Duodenal mucosa (tissue), 2 donors: ENCODE measurements around the gene SMYD3.

Experiments
- H3K27ac ChIP-seq: one replicate; pipeline ENCODE4 v1.7.0; 2013; ENCODE audit warnings: low read depth, low read length
- H3K27me3 ChIP-seq, 2 donors: one replicate each; pipeline ENCODE4 v1.7.0; 2013; ENCODE audit warnings: low read length in 2 of 2, control low read depth in 1 of 2; ENCODE audit not compliant: insufficient read depth in 2 of 2, control insufficient read depth in 1 of 2
- H3K36me3 ChIP-seq, 2 donors: one replicate each; pipeline ENCODE4 v1.7.0; 2013; ENCODE audit warnings: low read length in 2 of 2, control low read depth in 1 of 2; ENCODE audit not compliant: insufficient read depth in 2 of 2, control insufficient read depth in 1 of 2
- H3K4me1 ChIP-seq, 2 donors: one replicate each; pipeline ENCODE4 v1.7.0; 2013; ENCODE audit warnings: low read length in 2 of 2, control low read depth in 1 of 2; ENCODE audit not compliant: insufficient read depth in 2 of 2, control insufficient read depth in 1 of 2
- H3K4me3 ChIP-seq, 2 donors: one replicate each; pipeline ENCODE4 v1.7.0; 2013; ENCODE audit warnings: low read length in 2 of 2, low read depth in 1 of 2
- H3K9ac ChIP-seq, 2 donors: one replicate each; pipeline ENCODE4 v1.7.0; 2013; ENCODE audit warnings: low read length in 2 of 2, low read depth in 1 of 2
- H3K9me3 ChIP-seq, 2 donors: one replicate each; pipeline ENCODE4 v1.7.0; 2013; ENCODE audit warnings: low read length in 2 of 2, control low read depth in 1 of 2; ENCODE audit not compliant: control insufficient read depth in 1 of 2

SMYD3 gene

DNA sequence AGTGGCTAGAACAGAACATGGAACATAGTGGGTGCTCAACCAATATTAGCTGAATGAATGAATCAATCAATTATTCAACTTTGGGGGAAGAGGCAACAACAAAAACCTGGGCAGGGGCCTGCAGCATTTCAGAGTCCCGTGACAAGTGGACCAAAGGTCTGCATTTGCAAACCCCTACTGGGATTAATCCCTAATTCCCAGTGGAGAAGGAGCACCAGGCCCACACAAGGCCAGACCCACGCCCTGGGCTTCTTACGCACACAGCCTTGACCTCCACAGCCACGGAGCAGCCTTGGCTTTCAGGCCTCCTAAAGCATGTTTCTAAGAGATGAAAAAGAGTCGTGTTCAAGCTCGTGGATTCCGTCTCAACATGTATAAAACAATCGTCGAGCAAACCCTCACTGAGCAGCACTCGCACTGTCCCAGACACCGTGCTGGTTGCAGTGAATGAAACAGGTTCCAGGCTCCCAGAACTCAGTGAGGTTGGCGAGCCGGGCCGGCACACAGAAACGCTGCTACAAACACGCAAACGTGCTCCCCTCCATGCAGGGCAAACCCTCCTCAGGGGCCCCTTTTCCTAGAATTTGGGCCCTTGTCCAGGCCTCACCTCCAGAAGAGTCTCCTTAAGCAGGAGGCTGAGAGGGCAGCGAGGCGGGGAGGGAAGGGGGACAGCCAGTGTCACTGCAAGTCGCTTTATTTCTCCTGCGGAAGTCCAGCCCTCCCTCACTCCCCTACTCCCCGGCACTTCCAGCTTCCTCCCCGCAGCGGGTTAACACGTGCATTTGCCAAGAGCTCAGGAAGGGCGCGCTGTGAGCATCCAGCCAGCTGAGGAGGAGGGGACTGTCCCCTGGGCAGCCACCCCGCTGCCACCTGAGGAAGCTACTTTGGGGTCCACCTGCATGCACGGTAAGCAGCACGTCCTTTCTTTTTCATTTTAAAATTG lies 795.8 kb downstream of the SMYD3 start:
- Histone ChIP-seq H3K27ac (no peak overlapping the region), H3K4me3 (no peak overlapping the region), H3K9ac (no peak overlapping the region), H3K36me3 (no peaks in the 10 kb centered on the region), H3K9me3 (no peaks in the 10 kb centered on the region), H3K4me1 (no peaks in the 10 kb centered on the region), H3K27me3 (no peaks in the 10 kb centered on the region)

DNA sequence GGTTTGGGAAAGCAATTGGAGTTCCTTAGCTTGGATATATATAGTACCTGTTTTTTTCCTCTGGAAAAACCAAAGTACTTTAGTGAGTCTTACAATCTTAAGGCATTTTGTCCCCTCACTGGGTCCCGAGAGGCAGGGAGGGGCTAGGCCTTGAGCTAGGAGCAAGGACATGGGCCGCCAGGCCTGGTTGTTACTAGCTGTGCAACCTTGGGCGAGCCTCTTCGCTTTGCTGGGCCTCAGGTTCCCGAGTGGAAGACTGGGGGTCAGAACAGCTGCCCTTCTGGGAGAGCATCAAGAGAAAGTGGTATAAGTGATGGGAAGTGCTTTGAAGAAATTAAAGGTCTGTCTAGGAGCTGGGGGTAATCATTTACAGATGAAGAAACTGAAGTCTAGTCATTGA lies 799.1 kb downstream of the SMYD3 start:
- Histone ChIP-seq H3K4me1 (no peaks in the 10 kb centered on the region), H3K27me3 (no peaks in the 10 kb centered on the region), H3K36me3 (no peaks in the 10 kb centered on the region), H3K4me3 (no peak overlapping the region), H3K9ac (no peak overlapping the region), H3K9me3 (no peaks in the 10 kb centered on the region), H3K27ac (no peak overlapping the region)

DNA sequence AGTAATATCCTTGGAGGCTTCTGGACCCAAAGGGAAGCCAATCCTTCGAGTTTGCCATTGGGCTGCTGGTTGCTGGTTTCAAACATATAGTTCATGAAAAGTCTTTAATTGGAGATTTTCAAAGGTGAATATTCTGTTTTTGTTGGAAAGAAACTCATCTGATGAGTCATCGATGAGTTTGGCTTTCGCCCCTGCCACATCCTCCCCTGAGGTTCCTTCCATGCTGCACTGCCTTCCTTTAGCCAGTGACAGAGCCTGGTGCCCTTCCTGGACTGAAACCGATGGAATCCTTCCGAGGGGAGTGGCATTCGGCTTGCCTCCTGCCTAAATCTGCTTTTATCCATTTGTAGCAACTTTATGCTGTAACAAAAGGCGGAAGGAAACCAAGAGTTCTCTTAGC lies 802.3 kb downstream of the SMYD3 start:
- Histone ChIP-seq H3K27ac (no peak overlapping the region), H3K4me1 (no peaks in the 10 kb centered on the region), H3K4me3 (no peak overlapping the region), H3K9ac (no peak overlapping the region), H3K9me3 (no peaks in the 10 kb centered on the region), H3K27me3 (no peaks in the 10 kb centered on the region), H3K36me3 (no peaks in the 10 kb centered on the region)

DNA sequence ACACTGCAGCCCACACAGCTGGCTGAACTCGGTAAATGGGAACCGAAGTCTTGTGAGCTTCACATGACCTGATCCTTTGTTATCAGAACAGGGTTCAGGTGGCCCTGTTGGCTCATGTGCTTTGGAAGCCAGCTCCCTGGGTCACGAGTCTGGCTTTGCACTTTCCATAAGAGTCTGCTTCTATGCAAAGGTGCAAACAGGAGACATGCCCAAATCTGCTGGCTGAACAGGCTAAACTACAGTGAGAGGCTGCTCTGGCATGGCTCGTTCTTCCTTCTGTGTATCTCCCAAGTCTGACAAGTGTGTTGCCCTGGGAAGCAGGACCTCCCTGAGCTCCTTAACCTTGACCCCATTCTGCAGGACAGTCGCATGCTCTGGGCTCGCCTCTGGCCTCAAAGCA lies 802.7 kb downstream of the SMYD3 start:
- Histone ChIP-seq H3K4me1 (no peaks in the 10 kb centered on the region), H3K27me3 (no peaks in the 10 kb centered on the region), H3K36me3 (no peaks in the 10 kb centered on the region), H3K4me3 (no peak overlapping the region), H3K9me3 (no peaks in the 10 kb centered on the region), H3K27ac (no peak overlapping the region), H3K9ac (no peak overlapping the region)

DNA sequence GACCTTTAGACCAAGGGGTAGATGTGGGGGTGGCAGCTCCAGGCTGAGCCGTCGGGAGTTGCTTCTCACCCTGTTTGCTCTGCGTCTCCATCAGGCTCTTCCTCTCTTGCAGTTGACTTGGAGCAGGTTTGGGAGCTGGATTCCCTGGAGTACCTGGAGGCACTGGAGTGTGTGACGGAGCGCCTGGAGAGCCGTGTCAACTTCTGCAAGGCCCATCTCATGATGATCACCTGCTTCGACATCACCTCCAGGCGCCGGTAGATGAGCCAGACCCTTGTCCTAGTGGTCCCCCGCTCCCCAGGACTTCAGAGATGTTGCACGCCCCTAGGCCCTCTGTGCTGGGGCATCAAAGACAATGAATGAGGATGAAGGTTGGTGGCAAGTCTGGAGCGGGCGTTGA lies 804.7 kb downstream of the SMYD3 start:
- Histone ChIP-seq H3K4me3 (no peak overlapping the region), H3K4me1 (no peaks in the 10 kb centered on the region), H3K27me3 (no peaks in the 10 kb centered on the region), H3K9ac (no peak overlapping the region), H3K36me3 (no peaks in the 10 kb centered on the region), H3K27ac (no peak overlapping the region), H3K9me3 (no peaks in the 10 kb centered on the region)

DNA sequence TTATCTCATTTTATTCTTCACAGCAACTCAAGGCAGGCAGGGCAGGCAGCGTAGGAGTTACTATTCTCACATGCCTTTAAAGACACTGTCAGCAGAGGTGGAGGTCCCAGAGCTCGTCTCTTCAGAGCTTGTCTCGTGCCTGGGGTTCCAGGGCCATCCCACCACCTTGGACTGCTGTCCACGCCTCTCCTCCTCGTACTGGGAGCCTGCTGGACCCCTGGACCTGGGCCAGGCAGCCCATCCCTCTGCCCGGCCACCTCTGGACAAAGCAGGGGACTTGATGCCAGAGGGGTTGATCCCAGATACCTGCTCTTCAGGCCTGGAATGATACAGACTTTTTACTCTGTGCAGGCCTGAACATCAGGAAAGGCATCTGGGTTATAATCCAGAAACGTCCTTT lies 805.4 kb downstream of the SMYD3 start:
- no peaks in the 10 kb centered on the region for H3K4me1 ChIP-seq
- H3K27ac ChIP-seq: no peak overlapping the region
- H3K27me3 ChIP-seq: no peaks in the 10 kb centered on the region
- H3K36me3 ChIP-seq: no peaks in the 10 kb centered on the region
- H3K9me3 ChIP-seq: no peaks in the 10 kb centered on the region
- no peak overlapping the region for H3K4me3 ChIP-seq
- no peak overlapping the region for H3K9ac ChIP-seq

DNA sequence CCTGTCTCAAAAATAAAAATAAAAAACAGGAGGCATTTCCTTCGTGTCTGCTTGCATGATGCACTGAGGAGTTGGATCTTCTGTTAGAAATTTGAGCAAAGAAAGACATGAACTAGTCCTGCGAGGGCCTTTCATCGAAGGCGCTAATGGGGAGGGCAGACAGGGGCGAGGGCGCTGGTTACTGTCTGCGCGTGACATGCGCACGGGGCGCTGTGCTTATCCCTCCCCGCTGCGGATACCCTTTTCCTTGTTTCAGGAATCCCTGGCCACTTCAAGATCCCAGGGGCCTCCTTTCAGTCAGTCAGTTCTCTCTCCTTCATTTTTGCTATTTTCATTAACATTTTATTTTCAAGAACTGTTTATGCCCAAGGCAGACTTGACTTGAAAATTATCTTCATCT lies 806.4 kb downstream of the SMYD3 start:
- Histone ChIP-seq H3K9ac (no peak overlapping the region), H3K4me3 (no peak overlapping the region), H3K9me3 (no peaks in the 10 kb centered on the region), H3K36me3 (no peaks in the 10 kb centered on the region), H3K27ac (no peak overlapping the region), H3K4me1 (no peaks in the 10 kb centered on the region), H3K27me3 (no peaks in the 10 kb centered on the region)
